ENCODE data around the gene TINAG.

The TINAG gene

GRCh38 chr6:54431466-54431865, 123.2 kb downstream of the TINAG start:
- no peak for DNase-seq

Data from NCI-H1694 (cell line).